ENCODE measurements around the gene PYHIN1.

The PYHIN1 gene

DNA sequence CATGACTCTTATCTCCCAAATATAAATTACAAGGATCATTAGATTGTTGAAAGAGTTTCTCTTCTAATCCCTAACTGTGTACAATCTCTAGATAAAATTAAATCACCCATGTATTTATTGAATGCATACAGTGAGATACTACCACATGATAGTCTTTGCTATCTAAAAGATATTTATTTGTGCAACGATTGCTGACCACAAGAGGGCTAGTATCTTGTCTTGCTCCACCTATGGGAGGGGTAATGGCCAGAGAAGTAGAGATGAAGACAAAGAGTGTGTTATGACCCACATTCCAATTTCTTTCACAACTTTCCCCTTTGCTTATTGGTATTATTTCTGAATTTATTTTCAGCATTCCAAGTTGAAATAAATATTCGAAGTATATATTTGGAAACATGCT, 13.7 kb downstream of the PYHIN1 start:
- Histone ChIP-seq H3K4me1 (ENCODE audit: control insufficient read depth, insufficient read depth, low read length) (no peaks in the 10 kb centered on the region), H3K4me3 (ENCODE audit: low read length) (no peak overlapping the region), H3K27ac (ENCODE audit: low read depth, low read length) (no peak overlapping the region), H3K9ac (ENCODE audit: low read length) (no peak overlapping the region), H3K36me3 (ENCODE audit: control insufficient read depth, insufficient read depth, low read length) (no peaks in the 10 kb centered on the region), H3K27me3 (ENCODE audit: control insufficient read depth, insufficient read depth, low read length) (no peaks in the 10 kb centered on the region)

DNA sequence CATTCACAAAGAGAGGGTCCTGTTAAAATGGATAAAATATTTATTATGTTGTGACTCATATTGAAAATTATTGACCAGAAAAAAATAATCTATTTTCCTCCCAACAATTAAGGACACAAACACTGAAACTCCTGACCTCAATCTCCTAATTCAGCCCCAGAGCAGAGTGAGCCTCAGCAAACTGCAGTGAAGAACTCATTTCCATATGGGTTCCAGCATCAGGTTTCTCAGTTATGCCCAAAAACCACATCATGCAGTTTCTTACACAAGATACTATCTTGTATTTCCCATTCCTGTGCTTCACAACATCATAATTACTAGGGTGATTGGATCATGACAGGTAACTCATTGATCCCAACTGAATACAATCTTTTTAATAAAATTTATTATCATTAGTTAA, 15.4 kb downstream of the PYHIN1 start:
- Histone ChIP-seq H3K4me3 (ENCODE audit: low read length) (no peak overlapping the region), H3K27ac (ENCODE audit: low read depth, low read length) (no peak overlapping the region), H3K27me3 (ENCODE audit: control insufficient read depth, insufficient read depth, low read length) (no peaks in the 10 kb centered on the region), H3K9ac (ENCODE audit: low read length) (no peak overlapping the region), H3K4me1 (ENCODE audit: control insufficient read depth, insufficient read depth, low read length) (no peaks in the 10 kb centered on the region), H3K36me3 (ENCODE audit: control insufficient read depth, insufficient read depth, low read length) (no peaks in the 10 kb centered on the region)

DNA sequence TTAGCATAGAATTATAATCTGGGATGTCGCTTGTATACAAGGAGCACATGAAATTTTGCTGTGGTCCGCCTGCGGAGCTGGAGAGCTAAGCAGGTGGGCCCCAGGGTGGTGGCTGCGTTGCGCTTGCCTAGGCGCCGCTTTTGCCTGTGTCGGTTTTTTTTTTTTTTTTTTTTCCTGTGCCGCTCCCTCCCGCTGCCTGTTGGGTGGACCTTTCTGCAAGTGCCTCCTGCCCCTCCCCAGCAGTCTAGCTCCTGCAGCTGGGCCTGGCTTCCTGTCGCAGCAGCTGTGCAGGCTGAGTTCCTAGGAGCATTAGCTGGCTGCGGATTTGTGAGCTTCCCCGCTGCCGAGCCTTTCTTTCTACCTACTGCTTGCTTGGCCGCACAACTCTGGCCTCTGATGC, 20.6 kb downstream of the PYHIN1 start:
- Histone ChIP-seq H3K27me3 (ENCODE audit: control insufficient read depth, insufficient read depth, low read length) (no peaks in the 10 kb centered on the region), H3K4me3 (ENCODE audit: low read length) (no peak overlapping the region), H3K9ac (ENCODE audit: low read length) (no peak overlapping the region), H3K27ac (ENCODE audit: low read depth, low read length) (no peak overlapping the region), H3K36me3 (ENCODE audit: control insufficient read depth, insufficient read depth, low read length) (no peaks in the 10 kb centered on the region), H3K4me1 (ENCODE audit: control insufficient read depth, insufficient read depth, low read length) (no peaks in the 10 kb centered on the region)

DNA sequence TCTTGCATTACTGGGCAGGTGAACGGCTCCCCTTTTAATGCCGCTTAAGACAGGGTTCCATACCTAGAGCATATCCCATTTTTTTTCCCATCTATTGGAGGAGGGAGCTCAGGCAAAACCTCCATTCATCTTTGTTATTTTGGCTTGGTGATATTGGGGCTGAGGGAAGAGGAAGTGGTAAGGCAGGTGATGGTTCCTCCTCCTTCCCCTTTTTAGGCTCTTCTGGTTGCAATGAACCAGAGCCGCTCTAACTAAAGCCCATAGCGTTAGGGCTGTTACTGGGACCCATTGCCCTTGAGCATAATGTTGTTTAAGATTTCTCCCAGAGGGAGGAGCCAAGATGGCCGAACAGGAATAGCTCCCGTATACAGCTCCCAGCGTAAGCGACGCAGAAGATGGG, 21.1 kb downstream of the PYHIN1 start:
- H3K4me1 ChIP-seq (ENCODE audit: control insufficient read depth, insufficient read depth, low read length): no peaks in the 10 kb centered on the region
- H3K9ac ChIP-seq (ENCODE audit: low read length): no peak overlapping the region
- H3K36me3 ChIP-seq (ENCODE audit: control insufficient read depth, insufficient read depth, low read length): no peaks in the 10 kb centered on the region
- no peak overlapping the region for H3K27ac ChIP-seq (ENCODE audit: low read depth, low read length)
- H3K4me3 ChIP-seq (ENCODE audit: low read length): no peak overlapping the region
- no peaks in the 10 kb centered on the region for H3K27me3 ChIP-seq (ENCODE audit: control insufficient read depth, insufficient read depth, low read length)

DNA sequence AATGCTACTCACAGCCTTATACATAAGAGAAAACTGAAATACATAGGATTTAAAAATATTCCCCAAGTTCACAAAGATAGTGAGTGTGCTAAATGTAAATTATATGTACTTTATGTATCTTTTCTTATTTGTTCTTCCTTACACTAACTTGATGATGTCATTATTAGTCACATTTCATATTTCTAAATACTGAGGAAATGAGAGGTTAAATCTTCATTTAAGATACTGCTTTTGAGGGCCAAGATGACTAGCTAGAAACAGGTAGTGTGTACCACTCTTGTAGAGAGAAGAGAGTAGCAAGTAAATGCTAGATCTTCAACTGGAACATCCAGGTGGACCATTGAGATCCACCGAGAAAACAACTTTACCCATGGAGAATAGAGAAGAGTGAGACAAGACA, 29.8 kb downstream of the PYHIN1 start:
- no peak overlapping the region for H3K4me3 ChIP-seq (ENCODE audit: low read length)
- no peak overlapping the region for H3K9ac ChIP-seq (ENCODE audit: low read length)
- no peaks in the 10 kb centered on the region for H3K27me3 ChIP-seq (ENCODE audit: control insufficient read depth, insufficient read depth, low read length)
- H3K4me1 ChIP-seq (ENCODE audit: control insufficient read depth, insufficient read depth, low read length): no peaks in the 10 kb centered on the region
- H3K27ac ChIP-seq (ENCODE audit: low read depth, low read length): no peak overlapping the region
- H3K36me3 ChIP-seq (ENCODE audit: control insufficient read depth, insufficient read depth, low read length): no peaks in the 10 kb centered on the region

DNA sequence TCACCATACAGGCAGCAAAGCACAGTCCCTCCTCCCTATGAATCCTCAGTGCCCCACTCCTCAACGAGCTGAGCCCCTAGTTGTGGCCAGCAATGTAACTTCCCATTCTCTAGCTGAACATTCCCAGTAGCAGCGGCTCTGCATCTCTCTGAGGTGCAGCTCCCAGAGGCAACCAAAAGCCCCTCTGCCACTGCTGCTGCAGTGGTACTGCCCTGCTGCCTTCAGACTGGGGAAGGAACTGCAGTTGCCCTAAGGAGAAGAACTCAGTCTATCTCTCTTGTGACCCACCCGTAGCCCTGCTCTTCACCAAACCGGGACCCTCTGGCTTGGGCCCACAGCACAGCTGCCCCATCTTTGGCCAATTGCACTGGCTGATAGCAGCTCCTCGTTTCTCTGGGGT, 31.6 kb downstream of the PYHIN1 start:
- no peak overlapping the region for H3K4me3 ChIP-seq (ENCODE audit: low read length)
- no peaks in the 10 kb centered on the region for H3K36me3 ChIP-seq (ENCODE audit: control insufficient read depth, insufficient read depth, low read length)
- no peak overlapping the region for H3K9ac ChIP-seq (ENCODE audit: low read length)
- H3K4me1 ChIP-seq (ENCODE audit: control insufficient read depth, insufficient read depth, low read length): no peaks in the 10 kb centered on the region
- no peaks in the 10 kb centered on the region for H3K27me3 ChIP-seq (ENCODE audit: control insufficient read depth, insufficient read depth, low read length)
- no peak overlapping the region for H3K27ac ChIP-seq (ENCODE audit: low read depth, low read length)

DNA sequence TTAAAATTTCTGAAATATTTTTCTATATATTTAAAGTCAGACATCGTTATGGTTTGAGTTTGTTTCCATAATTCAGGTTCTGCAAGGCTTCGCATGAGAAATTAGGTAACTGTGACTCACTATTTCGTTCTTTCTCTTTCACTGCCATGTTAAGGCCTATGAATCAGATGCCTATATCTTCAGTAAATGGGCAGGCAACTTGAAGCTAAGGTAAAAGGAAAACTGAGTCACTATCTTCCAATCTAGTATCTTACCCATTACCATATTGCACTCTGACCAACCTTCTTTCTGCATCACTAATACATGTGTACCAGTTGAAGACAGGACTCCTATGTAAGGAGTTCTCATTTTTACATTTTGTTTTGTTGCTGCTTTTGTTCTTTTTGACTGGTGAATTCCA, 37.8 kb downstream of the PYHIN1 start:
- Histone ChIP-seq H3K27ac (ENCODE audit: low read depth, low read length) (no peak overlapping the region), H3K27me3 (ENCODE audit: control insufficient read depth, insufficient read depth, low read length) (no peaks in the 10 kb centered on the region), H3K4me3 (ENCODE audit: low read length) (no peak overlapping the region), H3K4me1 (ENCODE audit: control insufficient read depth, insufficient read depth, low read length) (no peaks in the 10 kb centered on the region), H3K9ac (ENCODE audit: low read length) (no peak overlapping the region), H3K36me3 (ENCODE audit: control insufficient read depth, insufficient read depth, low read length) (no peaks in the 10 kb centered on the region)

DNA sequence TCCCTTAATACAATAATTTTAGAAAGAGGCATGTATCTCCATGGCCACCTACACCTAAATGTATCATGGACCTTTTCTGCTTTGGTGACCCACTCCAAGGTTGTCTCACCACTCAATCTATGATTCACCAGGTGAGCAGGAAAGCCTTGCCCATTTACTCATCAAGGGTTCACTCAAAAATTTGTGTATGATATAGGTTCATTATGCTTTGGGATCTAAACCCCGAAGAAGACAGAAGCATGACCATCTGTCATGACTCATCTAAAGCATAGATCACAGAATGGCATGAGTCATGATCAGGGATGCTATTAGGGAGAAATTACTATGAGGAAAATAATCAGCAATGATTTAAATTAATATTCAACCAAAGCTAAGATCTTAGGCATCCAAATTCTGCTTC, 38.5 kb downstream of the PYHIN1 start:
- H3K9ac ChIP-seq (ENCODE audit: low read length): no peak overlapping the region
- no peak overlapping the region for H3K4me3 ChIP-seq (ENCODE audit: low read length)
- no peaks in the 10 kb centered on the region for H3K36me3 ChIP-seq (ENCODE audit: control insufficient read depth, insufficient read depth, low read length)
- H3K27ac ChIP-seq (ENCODE audit: low read depth, low read length): no peak overlapping the region
- no peaks in the 10 kb centered on the region for H3K4me1 ChIP-seq (ENCODE audit: control insufficient read depth, insufficient read depth, low read length)
- H3K27me3 ChIP-seq (ENCODE audit: control insufficient read depth, insufficient read depth, low read length): no peaks in the 10 kb centered on the region

DNA sequence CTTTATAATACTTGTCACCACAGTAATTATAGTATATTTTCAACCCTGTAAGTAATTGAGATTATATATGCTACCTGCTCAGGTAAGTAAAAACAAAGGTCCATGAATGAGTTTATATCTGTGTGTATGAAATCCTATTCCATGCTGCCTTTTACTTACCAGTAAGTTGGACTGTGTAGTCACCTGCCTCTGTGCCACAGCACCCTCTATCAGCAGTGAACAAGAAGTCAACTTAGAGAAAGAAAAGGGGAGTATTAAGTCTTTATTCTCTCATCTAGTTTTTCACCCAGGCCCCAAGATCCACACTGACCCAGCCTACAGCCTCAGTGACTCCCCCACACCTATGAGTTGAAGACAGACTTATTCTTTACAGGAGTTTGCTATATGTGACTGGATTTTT, 41.5 kb downstream of the PYHIN1 start:
- no peaks in the 10 kb centered on the region for H3K36me3 ChIP-seq (ENCODE audit: control insufficient read depth, insufficient read depth, low read length)
- no peak overlapping the region for H3K9ac ChIP-seq (ENCODE audit: low read length)
- H3K4me3 ChIP-seq (ENCODE audit: low read length): no peak overlapping the region
- H3K27me3 ChIP-seq (ENCODE audit: control insufficient read depth, insufficient read depth, low read length): no peaks in the 10 kb centered on the region
- H3K27ac ChIP-seq (ENCODE audit: low read depth, low read length): no peak overlapping the region
- H3K4me1 ChIP-seq (ENCODE audit: control insufficient read depth, insufficient read depth, low read length): no peaks in the 10 kb centered on the region

DNA sequence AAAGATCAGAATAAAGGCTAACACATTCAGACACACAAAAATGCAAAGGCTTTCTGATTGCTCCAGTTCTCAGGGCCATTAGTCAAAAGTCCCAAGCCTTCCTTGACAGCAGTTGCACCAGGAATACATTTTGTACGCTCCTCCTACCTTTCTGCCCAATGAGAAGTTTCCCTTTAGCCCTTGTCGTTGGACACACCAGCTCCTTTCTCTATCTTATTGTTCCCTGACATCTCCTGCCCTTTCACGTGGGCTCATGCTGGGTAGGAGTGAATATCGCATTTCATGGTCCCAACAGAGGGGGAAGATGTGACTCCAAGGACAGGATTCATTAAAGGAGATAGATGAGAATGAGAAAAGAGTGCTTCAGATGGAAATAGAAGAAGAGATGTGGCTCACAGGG, 44.9 kb downstream of the PYHIN1 start:
- Histone ChIP-seq H3K4me1 (ENCODE audit: control insufficient read depth, insufficient read depth, low read length) (no peaks in the 10 kb centered on the region), H3K27me3 (ENCODE audit: control insufficient read depth, insufficient read depth, low read length) (no peaks in the 10 kb centered on the region), H3K36me3 (ENCODE audit: control insufficient read depth, insufficient read depth, low read length) (no peaks in the 10 kb centered on the region), H3K27ac (ENCODE audit: low read depth, low read length) (no peak overlapping the region), H3K4me3 (ENCODE audit: low read length) (no peak overlapping the region), H3K9ac (ENCODE audit: low read length) (no peak overlapping the region)

DNA sequence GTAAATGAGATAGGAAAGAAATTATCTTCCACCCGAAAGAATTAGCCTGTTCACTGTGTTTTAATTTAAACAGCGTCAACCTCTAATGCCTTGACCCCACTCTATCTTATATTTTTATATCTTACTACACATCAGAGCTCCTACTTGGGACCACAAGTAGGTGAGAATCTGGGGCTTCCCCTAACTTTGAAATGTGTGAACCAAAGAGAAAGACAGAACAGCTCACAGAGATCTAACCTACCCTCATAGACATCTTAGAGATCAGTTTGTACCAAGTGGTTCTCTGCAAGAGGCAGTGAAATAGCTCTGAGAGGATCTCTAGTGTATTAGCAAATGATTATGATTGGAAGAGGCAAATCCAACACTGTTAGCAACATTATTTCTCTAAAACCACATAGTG, 47.4 kb downstream of the PYHIN1 start:
- Histone ChIP-seq H3K4me1 (ENCODE audit: control insufficient read depth, insufficient read depth, low read length) (no peaks in the 10 kb centered on the region), H3K4me3 (ENCODE audit: low read length) (no peak overlapping the region), H3K27ac (ENCODE audit: low read depth, low read length) (no peak overlapping the region), H3K9ac (ENCODE audit: low read length) (no peak overlapping the region), H3K36me3 (ENCODE audit: control insufficient read depth, insufficient read depth, low read length) (no peaks in the 10 kb centered on the region), H3K27me3 (ENCODE audit: control insufficient read depth, insufficient read depth, low read length) (no peaks in the 10 kb centered on the region)

DNA sequence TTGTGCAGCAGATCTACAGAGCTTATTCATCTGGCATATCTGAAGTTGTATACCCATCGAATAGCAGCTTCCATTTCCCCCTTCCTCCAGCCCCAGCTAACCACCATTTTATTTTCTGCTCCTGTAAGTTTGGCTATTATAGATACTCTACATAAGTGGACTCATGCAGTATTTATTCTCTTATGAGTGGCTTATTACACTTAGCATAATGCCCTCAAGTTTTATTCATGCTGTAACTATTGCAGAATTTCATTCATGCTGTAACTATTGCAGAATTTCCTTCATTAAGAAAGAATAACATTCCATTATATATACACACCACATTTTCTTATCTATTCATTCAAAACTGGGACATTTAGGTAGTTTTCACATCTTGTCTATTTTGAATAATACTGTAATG, 47.9 kb downstream of the PYHIN1 start:
- Histone ChIP-seq H3K4me3 (ENCODE audit: low read length) (no peak overlapping the region), H3K4me1 (ENCODE audit: control insufficient read depth, insufficient read depth, low read length) (no peaks in the 10 kb centered on the region), H3K36me3 (ENCODE audit: control insufficient read depth, insufficient read depth, low read length) (no peaks in the 10 kb centered on the region), H3K27me3 (ENCODE audit: control insufficient read depth, insufficient read depth, low read length) (no peaks in the 10 kb centered on the region), H3K9ac (ENCODE audit: low read length) (no peak overlapping the region), H3K27ac (ENCODE audit: low read depth, low read length) (no peak overlapping the region)

DNA sequence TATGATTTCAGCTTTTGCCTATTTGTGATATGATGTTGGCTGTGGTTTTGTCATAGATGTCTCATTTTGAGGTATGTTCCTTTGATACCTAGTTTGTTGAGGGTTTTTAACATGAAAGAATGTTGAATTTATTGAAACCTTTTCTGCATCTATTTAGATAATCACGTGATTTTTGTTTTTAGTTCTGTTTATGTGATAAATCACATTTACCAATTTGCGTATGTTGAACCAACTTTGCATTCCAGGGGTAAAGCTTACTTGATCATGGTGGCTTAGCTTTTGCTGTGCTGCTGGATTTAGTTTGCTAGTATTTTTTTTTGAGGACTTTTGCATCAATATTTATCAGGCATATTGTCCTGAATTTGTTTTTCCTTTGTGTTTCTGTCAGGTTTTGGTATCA, 51.9 kb downstream of the PYHIN1 start:
- no peaks in the 10 kb centered on the region for H3K36me3 ChIP-seq (ENCODE audit: control insufficient read depth, insufficient read depth, low read length)

DNA sequence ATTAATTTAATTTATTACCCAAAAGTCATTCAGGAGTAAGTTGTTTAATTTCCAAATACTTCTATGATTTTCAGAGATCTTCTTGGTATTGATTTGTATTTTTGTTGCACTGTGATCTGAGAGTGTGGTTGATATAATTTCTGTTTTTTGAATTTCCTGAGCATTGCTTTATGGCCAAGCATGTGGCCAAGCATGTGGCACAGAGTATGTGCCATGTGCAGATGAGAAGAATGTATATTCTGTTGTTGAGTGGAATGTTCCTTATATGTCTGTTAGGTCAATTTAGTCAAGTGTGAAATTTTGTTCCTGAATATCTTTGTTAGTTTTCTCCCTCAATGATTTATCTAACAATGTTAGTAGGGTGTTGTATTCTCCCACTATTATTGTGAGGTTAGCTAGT, 53.0 kb downstream of the PYHIN1 start:
- H3K4me1 ChIP-seq (ENCODE audit: control insufficient read depth, insufficient read depth, low read length): no peaks in the 10 kb centered on the region
- H3K36me3 ChIP-seq (ENCODE audit: control insufficient read depth, insufficient read depth, low read length): no peaks in the 10 kb centered on the region
- H3K27me3 ChIP-seq (ENCODE audit: control insufficient read depth, insufficient read depth, low read length): no peaks in the 10 kb centered on the region
- H3K27ac ChIP-seq (ENCODE audit: low read depth, low read length): no peak overlapping the region
- H3K4me3 ChIP-seq (ENCODE audit: low read length): no peak overlapping the region
- H3K9ac ChIP-seq (ENCODE audit: low read length): no peak overlapping the region

More for the DNA sequence above, 51.9 kb downstream of the PYHIN1 start:
- Histone ChIP-seq H3K4me1 (ENCODE audit: control insufficient read depth, insufficient read depth, low read length) (no peaks in the 10 kb centered on the region), H3K27me3 (ENCODE audit: control insufficient read depth, insufficient read depth, low read length) (no peaks in the 10 kb centered on the region), H3K4me3 (ENCODE audit: low read length) (no peak overlapping the region), H3K9ac (ENCODE audit: low read length) (no peak overlapping the region), H3K27ac (ENCODE audit: low read depth, low read length) (no peak overlapping the region)

Measured in rectal smooth muscle tissue (tissue), 1 donor.